T-helper 1 cell treated with Interleukin-12 subunit alpha and Interleukin-12 subunit beta and Interleukin-4 antibody, amounts not matched to agents 30 μg/mL and 1 μg/mL, for 36 hours (primary cell): ENCODE results near the gene GARS1.

Experiments
- H3K27ac Mint-ChIP-seq: one replicate; pipeline ENCODE4 v1.8.0; 2021; ENCODE audit warnings: mild to moderate bottlenecking, mixed read lengths
- H3K27me3 Mint-ChIP-seq: one replicate; pipeline ENCODE4 v1.8.0; 2021; ENCODE audit warnings: low read depth, mixed read lengths
- H3K36me3 Mint-ChIP-seq: one replicate; pipeline ENCODE4 v1.8.0; 2021; ENCODE audit warnings: low read depth, mixed read lengths
- H3K4me1 Mint-ChIP-seq: one replicate; pipeline ENCODE4 v1.8.0; 2021; ENCODE audit warnings: low read depth, mixed read lengths
- H3K4me3 Mint-ChIP-seq: one replicate; pipeline ENCODE4 v1.8.0; 2021; ENCODE audit warnings: mild to moderate bottlenecking, moderate library complexity, mixed read lengths
- H3K9me3 Mint-ChIP-seq: one replicate; pipeline ENCODE4 v1.8.0; 2021; ENCODE audit warnings: mixed read lengths

Gene GARS1, protein sequence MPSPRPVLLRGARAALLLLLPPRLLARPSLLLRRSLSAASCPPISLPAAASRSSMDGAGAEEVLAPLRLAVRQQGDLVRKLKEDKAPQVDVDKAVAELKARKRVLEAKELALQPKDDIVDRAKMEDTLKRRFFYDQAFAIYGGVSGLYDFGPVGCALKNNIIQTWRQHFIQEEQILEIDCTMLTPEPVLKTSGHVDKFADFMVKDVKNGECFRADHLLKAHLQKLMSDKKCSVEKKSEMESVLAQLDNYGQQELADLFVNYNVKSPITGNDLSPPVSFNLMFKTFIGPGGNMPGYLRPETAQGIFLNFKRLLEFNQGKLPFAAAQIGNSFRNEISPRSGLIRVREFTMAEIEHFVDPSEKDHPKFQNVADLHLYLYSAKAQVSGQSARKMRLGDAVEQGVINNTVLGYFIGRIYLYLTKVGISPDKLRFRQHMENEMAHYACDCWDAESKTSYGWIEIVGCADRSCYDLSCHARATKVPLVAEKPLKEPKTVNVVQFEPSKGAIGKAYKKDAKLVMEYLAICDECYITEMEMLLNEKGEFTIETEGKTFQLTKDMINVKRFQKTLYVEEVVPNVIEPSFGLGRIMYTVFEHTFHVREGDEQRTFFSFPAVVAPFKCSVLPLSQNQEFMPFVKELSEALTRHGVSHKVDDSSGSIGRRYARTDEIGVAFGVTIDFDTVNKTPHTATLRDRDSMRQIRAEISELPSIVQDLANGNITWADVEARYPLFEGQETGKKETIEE

DNA sequence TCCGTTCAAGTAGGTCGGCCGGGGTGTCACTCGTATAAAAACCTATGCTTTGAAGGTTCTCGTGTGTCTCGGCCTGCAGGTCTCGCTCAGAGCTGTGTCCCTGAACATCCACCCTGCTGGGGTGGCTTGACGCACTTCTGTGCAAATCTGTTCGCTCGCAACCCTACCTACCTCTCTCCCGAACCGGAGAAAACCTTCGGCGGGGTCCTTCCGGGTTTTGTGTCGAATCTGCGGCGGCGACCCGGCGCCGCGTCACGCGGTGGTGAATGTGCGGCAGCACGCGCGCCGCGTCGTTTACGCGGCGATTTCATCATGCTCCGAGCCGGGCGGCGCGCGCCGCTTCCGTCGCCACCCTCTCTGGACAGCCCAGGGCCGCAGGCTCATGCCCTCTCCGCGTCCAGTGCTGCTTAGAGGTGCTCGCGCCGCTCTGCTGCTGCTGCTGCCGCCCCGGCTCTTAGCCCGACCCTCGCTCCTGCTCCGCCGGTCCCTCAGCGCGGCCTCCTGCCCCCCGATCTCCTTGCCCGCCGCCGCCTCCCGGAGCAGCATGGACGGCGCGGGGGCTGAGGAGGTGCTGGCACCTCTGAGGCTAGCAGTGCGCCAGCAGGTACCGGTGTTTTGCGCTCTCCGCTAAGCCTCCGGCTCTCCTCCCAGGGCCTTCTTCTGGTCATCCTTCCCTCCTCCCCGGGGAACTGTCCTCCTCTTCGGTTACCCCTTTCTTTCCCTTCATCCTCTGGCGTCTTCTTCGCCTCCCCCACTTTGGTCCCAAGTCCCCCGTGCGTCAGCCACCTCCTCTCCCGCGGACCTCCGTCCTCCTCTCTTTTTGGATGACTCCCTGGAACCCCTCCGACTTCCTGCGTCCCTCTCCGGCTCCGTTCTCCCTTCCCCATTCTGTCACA is at the start of gene GARS1:
GARS1 (plus strand) TSS at position 339 of the 896 bp plus-strand sequence; CDS start at position 383, 44 bp downstream.
- H3K27me3 Mint-ChIP-seq, result peaks cover 4% of the 10 kb centered on the region
- H3K36me3 Mint-ChIP-seq, result peaks cover 21% of the 10 kb centered on the region
- H3K27ac Mint-ChIP-seq, result peak within 1 kb of the TSS; percentile 100
- peak within 1 kb of the TSS; percentile 100 for H3K4me3 Mint-ChIP-seq
- H3K4me1 Mint-ChIP-seq, result peaks cover 46% of the 10 kb centered on the region
- H3K9me3 Mint-ChIP-seq, result no peaks in the 10 kb centered on the region

DNA sequence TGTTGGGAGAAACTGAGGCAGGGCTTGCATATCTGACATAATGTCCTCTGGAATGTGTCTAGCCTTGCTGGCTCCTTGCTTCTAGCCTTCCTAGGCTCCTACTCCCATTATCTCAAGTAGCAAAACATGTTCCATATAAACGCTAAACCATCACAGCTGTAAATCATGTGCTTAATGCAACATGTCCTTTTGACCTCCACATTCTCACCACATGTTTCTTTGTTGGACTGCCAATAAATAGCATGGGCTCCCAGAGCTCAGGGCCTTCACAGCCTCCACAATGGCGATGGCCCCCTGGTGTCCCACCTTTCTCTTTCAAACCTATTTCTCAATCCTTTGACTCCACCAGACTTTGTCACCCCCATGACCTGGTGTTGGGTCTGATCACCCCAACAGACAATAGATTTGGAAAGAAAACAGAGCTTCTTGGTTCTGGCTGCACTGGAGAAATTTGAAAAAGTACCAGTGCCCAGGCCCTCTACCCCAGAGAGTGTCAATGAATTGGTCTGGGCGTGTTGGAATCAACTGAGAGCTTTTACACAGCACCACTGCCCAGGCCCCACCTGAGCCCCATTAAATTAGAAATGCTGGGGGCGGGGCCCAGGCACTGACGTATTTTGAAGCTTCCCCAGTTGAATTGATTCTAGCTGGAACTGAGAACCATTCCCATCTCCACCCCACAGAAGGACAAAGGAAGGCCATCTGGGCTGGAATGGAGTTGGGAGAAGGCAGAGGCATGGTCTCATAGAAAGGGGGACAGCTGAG is 48.7 kb upstream of the GARS1 start:
- H3K27me3 Mint-ChIP-seq, result no peaks in the 10 kb centered on the region
- H3K36me3 Mint-ChIP-seq, result peaks cover 9% of the 10 kb centered on the region
- H3K9me3 Mint-ChIP-seq, result peaks cover 3% of the 10 kb centered on the region
- H3K27ac Mint-ChIP-seq, result no peak overlapping the region
- H3K4me3 Mint-ChIP-seq, result no peak overlapping the region
- H3K4me1 Mint-ChIP-seq, result peaks cover 3% of the 10 kb centered on the region

DNA sequence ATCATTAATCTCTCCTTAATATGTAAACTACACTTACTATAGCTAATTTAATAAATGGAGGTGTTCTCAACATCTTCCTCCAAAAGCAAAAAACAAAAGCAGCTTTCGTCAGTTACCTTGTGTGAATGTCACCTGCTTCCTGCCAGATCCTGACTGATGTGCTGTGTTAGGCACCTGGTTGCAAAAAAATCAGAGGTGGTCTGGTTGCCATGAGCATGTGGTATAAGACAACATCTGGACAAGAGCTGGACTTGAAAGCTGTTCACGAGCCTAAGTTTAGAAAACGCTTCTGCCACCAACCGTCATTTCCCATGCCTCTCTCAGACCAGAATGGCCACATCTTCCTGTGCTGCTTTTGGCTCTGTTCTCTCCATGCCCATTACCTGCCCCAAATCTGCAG is 48.1 kb upstream of the GARS1 start:
- Mint-ChIP-seq H3K4me1 (peaks cover 3% of the 10 kb centered on the region), H3K4me3 (no peak overlapping the region), H3K36me3 (peaks cover 9% of the 10 kb centered on the region), H3K9me3 (peaks cover 3% of the 10 kb centered on the region), H3K27ac (no peak overlapping the region), H3K27me3 (no peaks in the 10 kb centered on the region)

DNA sequence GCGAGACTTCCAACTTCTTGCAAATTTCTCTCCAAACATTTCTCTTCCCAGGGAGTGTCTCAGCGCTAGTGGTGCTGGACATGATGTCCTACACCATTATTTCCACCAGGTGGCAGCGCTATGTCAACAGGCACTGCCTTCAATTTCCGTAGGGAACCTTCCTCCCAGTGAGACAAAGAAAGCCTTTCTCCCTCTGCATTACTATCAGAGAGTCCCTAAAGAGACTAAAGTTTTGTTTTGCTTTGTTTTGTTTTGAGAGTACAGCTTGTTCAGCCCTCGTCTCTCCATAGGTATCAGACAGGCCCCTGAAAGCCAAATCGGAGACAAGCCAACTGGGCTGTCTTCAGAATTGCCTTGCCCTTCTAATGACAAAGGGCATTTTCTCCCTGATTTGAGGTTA is 45.8 kb upstream of the GARS1 start:
- peaks cover 3% of the 10 kb centered on the region for H3K4me1 Mint-ChIP-seq
- H3K36me3 Mint-ChIP-seq, result peaks cover 8% of the 10 kb centered on the region
- no peaks in the 10 kb centered on the region for H3K27me3 Mint-ChIP-seq
- H3K4me3 Mint-ChIP-seq, result no peak overlapping the region
- no peak overlapping the region for H3K27ac Mint-ChIP-seq
- no peaks in the 10 kb centered on the region for H3K9me3 Mint-ChIP-seq

DNA sequence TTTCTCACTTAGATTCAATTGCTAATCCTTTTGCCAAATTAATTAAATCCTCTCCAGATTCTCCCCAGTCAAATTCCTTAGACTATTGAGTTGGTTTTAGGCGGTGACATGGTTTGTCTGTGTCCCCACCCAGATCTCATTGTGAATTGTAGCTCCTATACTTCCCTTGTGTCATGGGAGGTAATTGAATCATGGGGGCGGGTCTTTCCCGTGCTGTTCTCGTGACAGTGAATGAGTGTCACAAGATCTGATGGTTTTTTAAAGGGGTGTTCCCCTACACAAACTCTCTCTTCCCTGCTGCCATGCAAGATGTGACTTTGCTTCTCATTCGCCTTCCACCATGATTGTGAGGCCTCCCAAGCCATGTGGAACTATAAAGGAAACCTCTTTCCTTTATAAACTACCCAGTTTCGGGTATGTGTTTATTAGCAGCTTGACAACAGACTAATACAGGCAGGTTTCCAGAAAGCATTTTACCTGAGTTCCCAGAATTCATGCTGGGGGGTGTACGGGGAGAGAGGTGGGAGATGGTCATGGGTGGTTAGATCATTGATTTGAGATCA is 44.7 kb upstream of the GARS1 start:
- H3K4me1 Mint-ChIP-seq, result no peaks in the 10 kb centered on the region
- H3K4me3 Mint-ChIP-seq, result no peak overlapping the region
- H3K27me3 Mint-ChIP-seq, result no peaks in the 10 kb centered on the region
- H3K36me3 Mint-ChIP-seq, result peaks cover 7% of the 10 kb centered on the region
- no peak overlapping the region for H3K27ac Mint-ChIP-seq
- no peaks in the 10 kb centered on the region for H3K9me3 Mint-ChIP-seq

DNA sequence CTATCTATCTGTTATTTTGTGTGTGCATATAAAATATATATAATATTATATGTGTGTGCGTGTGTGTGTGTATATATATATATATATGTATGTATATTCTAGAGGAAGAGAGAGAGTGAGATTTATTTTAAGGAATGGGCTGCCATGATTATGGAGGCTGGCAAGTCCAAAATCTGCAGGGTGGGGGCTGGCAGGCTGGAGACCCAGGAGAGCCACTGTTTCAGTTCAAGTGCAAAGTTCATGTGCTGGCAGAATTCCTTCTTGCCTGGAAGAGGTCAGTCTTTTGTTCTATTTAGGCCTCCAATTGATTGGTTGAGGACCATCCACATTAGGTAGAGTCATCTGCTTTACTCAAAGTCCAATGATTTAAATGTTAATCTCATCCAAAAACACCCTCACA is 42.3 kb upstream of the GARS1 start:
- H3K36me3 Mint-ChIP-seq, result peaks cover 7% of the 10 kb centered on the region
- H3K4me3 Mint-ChIP-seq, result no peak overlapping the region
- H3K27me3 Mint-ChIP-seq, result no peaks in the 10 kb centered on the region
- H3K9me3 Mint-ChIP-seq, result no peaks in the 10 kb centered on the region
- H3K4me1 Mint-ChIP-seq, result no peaks in the 10 kb centered on the region
- H3K27ac Mint-ChIP-seq, result no peak overlapping the region

DNA sequence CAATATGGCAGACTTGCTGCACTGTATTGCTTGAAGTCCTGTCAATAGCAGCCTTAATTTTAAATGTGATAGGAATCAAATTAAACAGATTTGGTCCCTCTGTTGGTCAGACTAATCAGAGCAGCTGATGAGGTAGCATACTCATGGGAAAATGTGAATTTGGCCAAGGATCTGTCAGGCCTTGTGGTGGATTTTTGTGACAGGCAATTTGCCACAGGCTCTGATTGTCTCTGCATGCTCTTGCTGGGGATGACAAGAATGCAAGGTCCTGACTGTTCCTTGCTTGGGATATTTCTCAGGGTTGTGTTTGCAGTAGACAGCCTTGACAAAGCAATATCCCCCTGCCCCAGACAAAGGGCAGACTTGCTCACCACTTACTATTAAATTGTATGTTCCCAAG is 41.5 kb upstream of the GARS1 start:
- no peak overlapping the region for H3K27ac Mint-ChIP-seq
- no peaks in the 10 kb centered on the region for H3K4me1 Mint-ChIP-seq
- no peaks in the 10 kb centered on the region for H3K9me3 Mint-ChIP-seq
- H3K27me3 Mint-ChIP-seq, result no peaks in the 10 kb centered on the region
- H3K36me3 Mint-ChIP-seq, result peaks cover 7% of the 10 kb centered on the region
- no peak overlapping the region for H3K4me3 Mint-ChIP-seq

DNA sequence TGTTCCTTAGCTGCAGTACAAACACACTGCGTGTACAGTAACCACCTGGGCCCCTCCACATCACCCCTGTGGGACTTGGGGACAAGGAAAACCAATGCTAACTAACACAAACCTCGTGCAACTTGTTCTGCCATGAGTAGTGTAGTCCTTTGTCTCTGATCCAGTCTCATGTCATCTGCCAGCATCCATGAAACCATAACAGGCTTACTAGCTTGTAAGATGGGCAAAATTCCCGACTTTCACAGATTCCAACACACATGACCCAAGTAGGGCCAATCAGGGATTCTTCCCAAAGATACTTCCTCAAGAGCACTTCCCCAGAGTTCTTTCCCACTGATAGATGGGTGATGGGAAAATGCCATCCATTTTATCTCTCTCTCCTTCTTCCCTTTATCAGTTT is 41.1 kb upstream of the GARS1 start:
- no peak overlapping the region for H3K27ac Mint-ChIP-seq
- peaks cover 7% of the 10 kb centered on the region for H3K36me3 Mint-ChIP-seq
- no peaks in the 10 kb centered on the region for H3K27me3 Mint-ChIP-seq
- H3K4me1 Mint-ChIP-seq, result no peaks in the 10 kb centered on the region
- no peak overlapping the region for H3K4me3 Mint-ChIP-seq
- H3K9me3 Mint-ChIP-seq, result no peaks in the 10 kb centered on the region

DNA sequence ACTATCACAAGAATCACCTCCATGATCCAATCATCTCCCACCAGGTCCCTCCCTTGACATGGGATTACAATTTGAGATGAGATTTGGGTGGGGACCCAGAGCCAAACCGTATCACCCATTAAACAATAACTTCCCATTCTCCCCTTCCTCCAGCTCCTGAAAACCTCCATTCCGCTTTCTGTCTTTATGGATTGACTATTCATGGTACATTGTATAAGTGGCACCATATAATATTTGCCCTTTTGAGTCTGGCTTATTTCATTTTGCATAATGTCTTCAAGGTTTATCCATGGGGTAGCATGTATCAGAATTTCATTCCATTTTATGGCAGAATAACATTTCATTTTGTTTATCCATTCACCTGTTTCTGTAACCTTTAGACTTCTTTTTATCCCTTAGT is 39.2 kb upstream of the GARS1 start:
- Mint-ChIP-seq H3K4me1 (no peaks in the 10 kb centered on the region), H3K4me3 (no peak overlapping the region), H3K27ac (no peak overlapping the region), H3K27me3 (no peaks in the 10 kb centered on the region), H3K9me3 (no peaks in the 10 kb centered on the region), H3K36me3 (peaks cover 1% of the 10 kb centered on the region)

DNA sequence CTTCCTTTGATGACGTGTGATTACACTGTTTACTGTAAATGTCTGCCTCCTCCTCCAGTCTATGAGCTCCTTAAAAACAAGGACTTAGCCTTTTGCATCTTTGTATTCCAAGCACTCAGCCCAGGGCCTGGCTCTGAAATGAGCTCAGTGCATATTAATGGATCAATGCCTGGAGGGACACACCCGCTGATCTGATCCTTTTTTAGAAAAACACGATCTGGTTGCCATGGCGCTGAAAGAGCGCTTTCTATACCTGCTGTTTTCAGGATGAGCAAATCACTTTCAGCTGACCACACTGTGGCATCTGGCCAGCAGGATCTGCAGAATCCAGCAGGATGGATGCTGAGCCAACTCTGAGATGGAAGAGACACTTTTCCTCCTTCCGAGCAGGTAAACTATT is 37.8 kb upstream of the GARS1 start:
- Mint-ChIP-seq H3K4me3 (no peak overlapping the region), H3K27ac (no peak overlapping the region), H3K27me3 (no peaks in the 10 kb centered on the region), H3K36me3 (peaks cover 3% of the 10 kb centered on the region), H3K4me1 (no peaks in the 10 kb centered on the region), H3K9me3 (no peaks in the 10 kb centered on the region)

DNA sequence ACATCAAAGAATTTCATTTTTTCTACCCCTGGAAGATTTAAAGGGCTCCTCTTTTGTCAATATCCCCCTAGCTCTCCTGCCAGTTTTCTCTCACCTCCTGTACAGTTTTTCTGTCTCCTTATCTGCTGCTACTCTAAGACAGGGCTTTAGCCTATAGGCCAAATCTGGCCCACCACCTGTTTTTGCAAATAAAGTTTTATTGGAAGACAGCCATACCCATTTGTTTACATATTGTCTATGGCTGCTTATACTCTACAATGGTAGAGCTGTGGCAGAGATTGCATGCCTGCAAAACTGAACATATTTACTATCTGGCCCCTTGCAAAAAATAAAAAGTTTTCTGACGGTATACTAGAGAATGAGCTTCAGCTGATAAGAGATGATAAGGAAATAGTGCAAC is 37.4 kb upstream of the GARS1 start:
- Mint-ChIP-seq H3K9me3 (no peaks in the 10 kb centered on the region), H3K4me1 (no peaks in the 10 kb centered on the region), H3K36me3 (peaks cover 5% of the 10 kb centered on the region), H3K27ac (no peak overlapping the region), H3K4me3 (no peak overlapping the region), H3K27me3 (no peaks in the 10 kb centered on the region)

DNA sequence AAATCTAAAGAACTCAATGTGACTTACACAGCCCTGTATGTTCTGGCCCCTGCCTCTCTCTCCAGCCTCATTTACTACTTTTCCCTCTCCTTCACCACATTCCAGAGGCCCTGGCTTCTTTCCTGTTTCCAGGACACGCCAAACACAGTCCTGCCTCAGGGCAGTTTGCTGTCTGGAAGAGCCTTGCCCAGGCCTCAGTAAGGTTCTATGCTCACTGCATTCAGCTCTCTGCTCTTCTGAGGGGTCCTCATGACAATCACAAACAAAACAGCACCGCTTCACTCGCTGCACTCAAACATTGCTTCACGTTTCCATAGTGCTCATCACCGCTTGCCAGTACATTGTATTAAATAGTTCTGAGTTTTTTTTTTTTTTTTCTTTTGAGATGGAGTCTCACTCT is 35.1 kb upstream of the GARS1 start:
- Mint-ChIP-seq H3K9me3 (no peaks in the 10 kb centered on the region), H3K36me3 (peaks cover 13% of the 10 kb centered on the region), H3K27ac (no peak overlapping the region), H3K4me3 (no peak overlapping the region), H3K4me1 (peaks cover 4% of the 10 kb centered on the region), H3K27me3 (no peaks in the 10 kb centered on the region)

DNA sequence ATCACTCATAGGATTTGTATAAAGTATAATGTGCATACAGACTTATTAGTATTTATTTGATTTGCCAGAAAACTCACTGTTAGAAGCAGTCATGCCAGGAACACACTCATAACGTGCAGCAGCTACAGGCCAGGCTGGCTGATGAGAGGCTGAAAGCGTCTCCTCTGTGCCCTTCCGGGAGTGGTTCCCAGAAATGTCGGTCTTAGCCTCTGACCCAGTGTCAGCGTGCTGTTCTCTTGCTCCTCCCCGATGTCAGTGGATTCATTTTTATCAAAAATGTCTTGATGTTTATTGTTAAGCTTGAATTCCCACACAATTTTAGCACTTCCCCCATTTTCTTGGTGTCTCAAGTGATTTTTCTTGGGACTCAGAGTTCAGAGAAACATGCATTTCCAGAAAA is 33.3 kb upstream of the GARS1 start:
- Mint-ChIP-seq H3K27ac (no peak overlapping the region), H3K4me1 (peaks cover 4% of the 10 kb centered on the region), H3K4me3 (no peak overlapping the region), H3K36me3 (peaks cover 13% of the 10 kb centered on the region), H3K9me3 (no peaks in the 10 kb centered on the region), H3K27me3 (no peaks in the 10 kb centered on the region)

DNA sequence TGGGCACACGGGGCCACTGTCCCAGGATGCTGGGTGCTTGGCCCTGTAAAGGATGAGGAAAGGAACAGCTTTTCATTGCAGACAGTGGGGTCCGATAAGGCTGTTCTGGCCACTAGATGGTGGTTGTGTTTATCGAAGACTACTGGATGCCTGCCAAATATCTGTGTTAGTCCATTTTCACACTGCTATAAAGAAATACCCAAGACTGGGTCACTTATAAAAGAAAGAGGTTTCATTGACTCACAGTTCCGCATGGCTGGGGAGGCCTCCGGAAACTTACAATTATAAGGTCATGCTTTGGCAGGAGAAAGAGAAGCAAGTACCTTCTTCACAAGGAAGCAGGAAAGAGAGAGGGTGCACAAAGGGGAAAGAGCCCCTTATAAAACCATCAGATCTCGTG is 32.2 kb upstream of the GARS1 start:
- Mint-ChIP-seq H3K36me3 (peaks cover 13% of the 10 kb centered on the region), H3K4me1 (peaks cover 4% of the 10 kb centered on the region), H3K27me3 (no peaks in the 10 kb centered on the region), H3K4me3 (no peak overlapping the region), H3K9me3 (no peaks in the 10 kb centered on the region), H3K27ac (no peak overlapping the region)
